GM21786 (cell line): ENCODE data around the gene OR51A7.
"Not testable (repeated sequence)": the region's sequence is repeated elsewhere in the genome, so short reads cannot be mapped to it uniquely, and the experiment has no call there.

Experiments used
- ATAC-seq: cut with Tn5 transposase; IDR thresholded peaks from one replicate; pipeline ENCODE4 v1.9.1; 2021; ENCODE audit not compliant: unreplicated experiment

OR51A7 gene

DNA sequence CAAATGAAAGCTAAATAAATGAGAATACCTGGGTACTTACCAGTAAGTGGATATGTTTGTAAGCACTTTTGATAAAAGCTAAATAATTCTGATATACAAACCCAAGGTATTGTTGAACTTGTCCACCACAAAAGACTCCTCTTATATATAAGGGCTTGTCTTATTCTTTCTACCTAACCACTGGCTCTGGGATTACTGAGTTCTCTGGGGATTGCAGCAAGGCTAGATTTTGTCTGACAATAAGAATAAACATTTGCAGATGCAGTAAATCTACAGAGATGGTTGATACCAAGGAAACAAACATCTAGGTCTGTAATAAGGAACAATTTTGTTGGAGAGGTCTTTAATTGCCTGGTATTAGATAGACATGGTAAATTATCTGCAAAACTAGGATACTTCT, 43.9 kb downstream of the OR51A7 start, which contains the start of gene OR51A4:
Gene OR51A4, minus strand, starts transcription at position 101 of the 400 bp plus-strand sequence. CDS start 505 bp downstream, outside the sequence.
- ATAC-seq: no peak

DNA sequence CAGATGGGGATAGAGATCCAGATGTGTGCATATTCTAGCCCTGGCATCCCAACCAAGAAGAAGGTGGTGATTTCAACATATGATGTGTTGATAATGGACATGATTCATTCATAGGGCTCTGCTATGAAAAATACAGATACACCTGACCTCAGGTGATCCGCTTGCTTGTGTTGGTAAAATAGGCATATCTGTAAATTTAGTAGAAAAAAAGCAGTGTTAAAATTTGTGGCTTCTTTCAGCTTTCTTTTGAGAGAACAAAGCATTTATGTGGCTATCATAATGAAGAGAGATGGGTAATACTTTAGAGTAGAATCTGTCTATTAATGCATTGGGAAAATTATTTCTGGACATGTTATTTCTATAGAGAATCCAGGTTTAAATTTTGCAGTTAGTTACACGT, 52.0 kb downstream of the OR51A7 start, which contains the start of gene OR51A2:
Gene OR51A2, minus strand, starts transcription at position 101 of the 400 bp plus-strand sequence. Its CDS starts 0 bp downstream, at position 101.
- ATAC-seq: not testable (repeated sequence)

DNA sequence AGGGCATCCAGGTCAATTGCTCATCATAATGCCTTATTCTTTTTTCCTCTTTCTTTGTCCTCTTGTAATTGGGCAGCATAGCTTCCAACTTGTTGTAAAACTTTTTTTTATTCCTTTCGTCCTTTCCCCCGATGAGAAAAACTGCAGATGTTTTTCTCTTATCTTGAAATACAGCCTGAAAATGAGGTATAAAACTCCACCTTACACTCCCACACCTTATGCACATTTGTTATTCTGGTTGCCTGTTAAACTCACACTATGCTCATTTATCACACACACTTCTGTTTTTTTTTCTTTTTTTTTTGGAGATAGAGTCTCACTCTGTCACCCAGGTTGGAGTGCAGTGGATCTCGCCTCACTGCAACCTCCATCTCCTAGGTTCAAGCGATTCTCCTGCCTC, 53.8 kb downstream of the OR51A7 start:
- ATAC-seq: no peak
